Lung (tissue), 12 donors: ENCODE results near the gene ADNP2. TPM values are rescaled to one million over a fixed set of nuclear protein-coding genes. Genes with fewer than 3 reads are reported as not detected.

Source experiments
- ATAC-seq: fragments of 200-7000 bp; cut with Tn5 transposase; one replicate; pipeline ENCODE4 v1.9.1; 2020; ENCODE audit warnings: moderate number of reproducible peaks; ENCODE audit not compliant: insufficient read depth, low FRiP score
- DNase-seq, 3 donors: peaks; one replicate each; pipeline ENCODE4 v3.0.0-alpha.2; 2013 to 2017
- H3K27ac ChIP-seq, 2 donors: one replicate each; pipeline ENCODE4 v1.5.1; 2013; ENCODE audit warnings: mild to moderate bottlenecking in 2 of 2, moderate library complexity in 2 of 2, control low read depth in 1 of 2, inconsistent platforms in 1 of 2, low read depth in 1 of 2, low read length in 1 of 2
- H3K27me3 ChIP-seq, 3 donors: one replicate each; pipeline ENCODE4 v1.5.1; 2013; ENCODE audit warnings: low read length in 2 of 3; ENCODE audit not compliant: control insufficient read depth in 3 of 3, insufficient read depth in 3 of 3
- H3K36me3 ChIP-seq, 4 donors: one replicate each; pipeline ENCODE4 v1.5.1; 2013; ENCODE audit warnings: low read length in 4 of 4, mild to moderate bottlenecking in 1 of 4, moderate library complexity in 1 of 4; ENCODE audit not compliant: control insufficient read depth in 4 of 4, insufficient read depth in 4 of 4
- H3K4me1 ChIP-seq, 5 donors: one replicate each; pipeline ENCODE4 v1.5.1; 2013; ENCODE audit warnings: low read length in 5 of 5, mild to moderate bottlenecking in 2 of 5, moderate library complexity in 1 of 5; ENCODE audit not compliant: control insufficient read depth in 5 of 5, insufficient read depth in 5 of 5
- H3K4me3 ChIP-seq: one replicate; pipeline ENCODE4 v1.5.1; 2013; ENCODE audit warnings: mild to moderate bottlenecking, control low read depth, moderate library complexity
- H3K9ac ChIP-seq, 2 donors: one replicate each; pipeline ENCODE4 v1.5.1; 2013; ENCODE audit warnings: low read length in 2 of 2, control low read depth in 1 of 2; ENCODE audit not compliant: insufficient read depth in 1 of 2
- H3K9me3 ChIP-seq, 4 donors: one replicate each; pipeline ENCODE4 v1.5.1; 2013; ENCODE audit warnings: low read length in 3 of 4, mild to moderate bottlenecking in 1 of 4, moderate library complexity in 1 of 4; ENCODE audit not compliant: control insufficient read depth in 4 of 4, insufficient read depth in 3 of 4
- CTCF ChIP-seq: IDR thresholded peaks from 2 replicates; pipeline ENCODE4 v1.5.1; 2012; ENCODE audit warnings: mild to moderate bottlenecking; ENCODE audit errors: control extremely low read depth, extremely low read depth
- WGBS, 2 donors: extraction: QIAGEN DNeasy Blood & Tissue Kit; methylation state at CpG; one replicate each; pipeline ENCODE4 v1.1.7; 2013; 5-methylcytosine and 5-hydroxymethylcytosine counted together
- polyA plus RNA-seq, 2 donors: library from polyadenylated mRNA; stranded (reverse); fragments of 200-250 nt; gene quantifications; one replicate each; pipeline ENCODE4 v1.2.1, GENCODE V29; 2013
- total RNA-seq, 2 donors: library from RNA; depleted of rRNA in 1 of 2; stranded (reverse); fragments of >200 nt in 1 of 2; gene quantifications; one replicate each; pipeline ENCODE4 v1.2.1, GENCODE V29; 2014 to 2021
- donor health status: control.
- donor health status: control.
- donor health status: Bipolar disorder and iron deficiency.
- donor health status: healthy.
- donor health status: DM: yes; HTN: yes; CAD: no.

ADNP2 gene
- total and polyA plus RNA-seq, 4 donors = 4.9 to 16.3 (median 12.1) TPM

- no peak overlapping the region for H3K27ac ChIP-seq
- no peaks in the 10 kb centered on the region for H3K36me3 ChIP-seq
- H3K9me3 ChIP-seq = peaks cover 0 to 2% (median 0%) of the 10 kb centered on the region in 4 donors
- DNase-seq = no peak
- no peak overlapping the region for H3K9ac ChIP-seq
- H3K4me1 ChIP-seq = no peaks in the 10 kb centered on the region
- 85 to 86% methylated on average over 8 of the region's 8 CpGs for WGBS, 2 donors
- ATAC-seq = no peak
- TF ChIP-seq CTCF = no peak
- no peak overlapping the region for H3K4me3 ChIP-seq
- H3K27me3 ChIP-seq = no peaks in the 10 kb centered on the region
Observed at GRCh38 chr18:80067321-80067720, 41.7 kb upstream of the ADNP2 start.

- Histone ChIP-seq H3K27me3 (no peaks in the 10 kb centered on the region), H3K9me3 (no peaks in the 10 kb centered on the region), H3K36me3 (no peaks in the 10 kb centered on the region), H3K4me1 (no peaks in the 10 kb centered on the region), H3K4me3 (no peak overlapping the region), H3K27ac (no peak overlapping the region), H3K9ac (no peak overlapping the region)
- ATAC-seq (no peak), DNase-seq (no peak)
- WGBS, 2 donors = 95 to 97% methylated on average over 10 of the region's 10 CpGs
- no peak for TF ChIP-seq CTCF
Observed at GRCh38 chr18:80067897-80068296, 41.2 kb upstream of the ADNP2 start.

DNA sequence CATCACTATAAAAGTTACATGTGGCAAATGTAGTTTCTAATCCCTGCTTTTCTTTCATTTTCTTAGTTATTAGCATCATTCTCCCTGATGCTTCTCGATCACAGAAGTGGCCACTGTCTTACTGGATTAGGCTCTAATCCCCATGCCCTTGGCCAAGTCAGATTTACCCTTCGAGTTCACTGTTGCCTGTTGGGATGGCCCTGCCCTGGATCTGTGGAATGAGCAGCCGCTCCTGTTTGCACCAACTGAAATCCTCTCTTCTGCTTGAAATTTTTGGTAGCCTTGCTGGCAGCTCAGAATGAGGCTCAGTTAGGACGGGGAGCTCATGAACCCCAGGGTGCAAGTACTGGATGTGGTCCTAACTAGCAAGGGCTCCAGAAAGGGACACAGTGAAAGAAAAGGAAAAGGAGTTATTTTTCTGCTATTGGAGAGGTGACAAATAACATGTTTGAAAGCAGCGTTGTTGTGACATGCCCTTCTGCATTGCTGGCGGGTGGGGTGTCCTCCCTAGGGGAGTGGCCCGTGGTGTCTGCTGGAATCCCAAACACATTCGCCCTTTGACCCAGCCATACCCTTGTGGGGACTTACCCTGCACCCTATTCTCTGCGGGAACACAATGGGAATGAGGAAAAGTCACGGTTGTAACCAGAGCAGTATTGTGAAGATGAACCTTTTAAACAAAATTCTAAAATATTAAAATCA lies 40.3 kb upstream of the ADNP2 start:
- 81 to 87% methylated on average over 10 of the region's 10 CpGs for WGBS, 2 donors
- Histone ChIP-seq H3K27ac (no peak overlapping the region), H3K4me1 (no peaks in the 10 kb centered on the region), H3K27me3 (no peaks in the 10 kb centered on the region), H3K9me3 (no peaks in the 10 kb centered on the region), H3K36me3 (peaks cover 0 to 3% (median 0%) of the 10 kb centered on the region in 4 donors), H3K9ac (no peak overlapping the region), H3K4me3 (no peak overlapping the region)
- ATAC-seq (no peak), DNase-seq (no peak)
- no peak for TF ChIP-seq CTCF

DNA sequence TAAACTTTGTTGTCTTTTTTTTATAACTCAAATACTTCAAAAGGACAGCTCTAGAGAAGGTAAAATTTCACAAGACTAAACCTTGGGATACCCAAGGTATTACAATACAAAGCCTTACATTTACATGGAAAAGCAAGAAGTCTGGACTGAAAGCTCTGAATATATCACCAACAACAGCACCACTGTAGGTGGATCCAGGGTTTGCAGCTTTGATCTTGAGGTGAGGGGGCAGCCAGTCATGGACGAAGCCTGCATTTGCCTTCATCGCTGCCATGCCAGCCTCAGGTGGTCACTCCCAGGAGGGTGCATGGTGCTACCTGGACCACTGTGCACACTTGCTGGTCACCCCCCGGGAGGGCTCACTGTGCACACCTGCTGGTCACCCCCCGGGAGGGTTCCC lies 38.2 kb upstream of the ADNP2 start:
- H3K36me3 ChIP-seq = peaks cover 0 to 3% (median 0%) of the 10 kb centered on the region in 4 donors
- 91 to 98% methylated on average over 4 of the region's 4 CpGs for WGBS, 2 donors
- ATAC-seq (no peak), DNase-seq (no peak)
- H3K9me3 ChIP-seq = no peaks in the 10 kb centered on the region
- H3K27ac ChIP-seq = no peak overlapping the region
- no peak overlapping the region for H3K9ac ChIP-seq
- TF ChIP-seq CTCF = no peak
- H3K4me3 ChIP-seq = no peak overlapping the region
- no peaks in the 10 kb centered on the region for H3K4me1 ChIP-seq
- no peaks in the 10 kb centered on the region for H3K27me3 ChIP-seq
